Fibroblast of villous mesenchyme (primary cell): ENCODE results near the gene ZNF683. TPM values are rescaled to one million over a fixed set of nuclear protein-coding genes. Genes with fewer than 3 reads are reported as not detected.

Experiments used
- DNase-seq: peaks from one replicate; pipeline ENCODE4 v3.0.0-alpha.2; 2010; ENCODE audit warnings: low read depth
- H3K4me3 ChIP-seq: 2 replicates; pipeline ENCODE4 v1.5.1; 2011; ENCODE audit warnings: low read depth, mild to moderate bottlenecking, low read length
- total RNA-seq: library from RNA; depleted of rRNA; stranded (reverse); fragments of >200 nt; gene quantifications from 2 replicates; pipeline ENCODE4 v1.2.3, GENCODE V29; 2012
- TF ChIP-seq, protein P1 (sequence below): IDR thresholded peaks from 2 replicates; pipeline ENCODE4 v1.5.1; 2012; ENCODE audit warnings: low read depth, mild to moderate bottlenecking, low read length; ENCODE audit not compliant: insufficient read depth

The ZNF683 gene
- total RNA-seq, 1 donor = not detected

GRCh38 chr1:26346274-26347033 lies 26.1 kb downstream of the ZNF683 start:
- DNase-seq = no peak
- TF ChIP-seq, protein P1, sequence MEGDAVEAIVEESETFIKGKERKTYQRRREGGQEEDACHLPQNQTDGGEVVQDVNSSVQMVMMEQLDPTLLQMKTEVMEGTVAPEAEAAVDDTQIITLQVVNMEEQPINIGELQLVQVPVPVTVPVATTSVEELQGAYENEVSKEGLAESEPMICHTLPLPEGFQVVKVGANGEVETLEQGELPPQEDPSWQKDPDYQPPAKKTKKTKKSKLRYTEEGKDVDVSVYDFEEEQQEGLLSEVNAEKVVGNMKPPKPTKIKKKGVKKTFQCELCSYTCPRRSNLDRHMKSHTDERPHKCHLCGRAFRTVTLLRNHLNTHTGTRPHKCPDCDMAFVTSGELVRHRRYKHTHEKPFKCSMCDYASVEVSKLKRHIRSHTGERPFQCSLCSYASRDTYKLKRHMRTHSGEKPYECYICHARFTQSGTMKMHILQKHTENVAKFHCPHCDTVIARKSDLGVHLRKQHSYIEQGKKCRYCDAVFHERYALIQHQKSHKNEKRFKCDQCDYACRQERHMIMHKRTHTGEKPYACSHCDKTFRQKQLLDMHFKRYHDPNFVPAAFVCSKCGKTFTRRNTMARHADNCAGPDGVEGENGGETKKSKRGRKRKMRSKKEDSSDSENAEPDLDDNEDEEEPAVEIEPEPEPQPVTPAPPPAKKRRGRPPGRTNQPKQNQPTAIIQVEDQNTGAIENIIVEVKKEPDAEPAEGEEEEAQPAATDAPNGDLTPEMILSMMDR = no peak

GRCh38 chr1:26345718-26346117 lies 26.8 kb downstream of the ZNF683 start:
- TF ChIP-seq, protein P1 = no peak
- no peak overlapping the region for H3K4me3 ChIP-seq
- DNase-seq = no peak

More at GRCh38 chr1:26346274-26347033, 26.1 kb downstream of the ZNF683 start:
- H3K4me3 ChIP-seq = no peak overlapping the region

- no peak overlapping the region for H3K4me3 ChIP-seq
- TF ChIP-seq, protein P1 = no peak
- no peak for DNase-seq
Measured at GRCh38 chr1:26344147-26344920, 28.2 kb downstream of the ZNF683 start.

DNA sequence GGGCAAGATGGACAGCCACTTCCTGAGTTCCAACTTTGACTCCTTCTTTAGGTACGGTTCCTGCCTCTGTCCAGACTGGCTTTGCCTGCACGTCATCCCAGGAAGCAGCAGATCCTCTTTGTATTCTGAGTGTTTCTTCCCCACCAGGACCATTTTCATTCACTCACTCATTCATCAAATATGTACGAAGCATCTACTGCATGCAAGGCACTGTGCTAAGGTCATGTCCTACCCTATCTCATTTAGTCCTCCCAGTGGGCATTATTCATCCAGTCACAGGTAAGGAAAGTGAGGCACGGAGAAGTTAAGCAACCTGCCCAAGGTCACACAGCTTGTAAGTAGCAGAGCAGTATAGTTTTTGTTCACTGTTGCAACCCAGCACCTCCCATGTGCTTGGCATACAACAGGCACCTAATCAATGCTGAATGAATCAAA lies 32.5 kb downstream of the ZNF683 start:
- TF ChIP-seq, protein P1 = no peak
- DNase-seq = no peak
- H3K4me3 ChIP-seq = no peak overlapping the region

- TF ChIP-seq, protein P1 = no peak
- no peak for DNase-seq
- no peak overlapping the region for H3K4me3 ChIP-seq
Measured at GRCh38 chr1:26338670-26339069, 33.9 kb downstream of the ZNF683 start.

DNA sequence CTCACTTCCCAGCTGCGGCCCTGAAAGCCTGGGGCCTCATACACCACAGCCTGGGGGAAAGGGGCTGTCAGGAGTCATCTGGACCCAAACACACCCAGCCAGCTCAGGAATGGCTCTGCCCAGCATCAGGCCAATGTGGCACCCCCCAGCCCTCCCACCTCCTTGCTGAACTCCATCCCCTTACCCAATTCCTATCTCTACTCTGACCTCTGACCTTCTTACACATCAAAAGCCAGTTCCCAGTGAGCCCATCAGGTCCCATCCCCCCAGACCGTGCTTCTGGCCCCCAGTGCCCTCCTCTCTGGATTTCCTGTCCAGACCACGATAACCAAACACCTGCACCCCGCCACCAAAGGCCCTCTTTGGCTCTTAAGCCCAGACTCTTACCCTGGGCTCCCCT lies 34.9 kb downstream of the ZNF683 start:
- no peak for DNase-seq
- TF ChIP-seq, protein P1 = no peak

More for the DNA sequence above, 34.9 kb downstream of the ZNF683 start:
- no peak overlapping the region for H3K4me3 ChIP-seq
